GM12873 (cell line): ENCODE data around the gene SEPTIN3.

Experiments used
- CTCF ChIP-seq: IDR thresholded peaks from 2 replicates; pipeline ENCODE4 v1.5.1; 2012; ENCODE audit warnings: low read depth, mild to moderate bottlenecking, moderate library complexity, low read length, control low read depth; ENCODE audit not compliant: insufficient read depth; ENCODE audit errors: missing control alignments

Gene SEPTIN3

GRCh38 chr22:42013385-42013784 lies 44.1 kb downstream of the SEPTIN3 start:
- TF ChIP-seq CTCF: no peak

- no peak for TF ChIP-seq CTCF
These were observed 46.9 kb downstream of the SEPTIN3 start for GRCh38 chr22:42016111-42016510.

- TF ChIP-seq CTCF: no peak
These were observed 49.0 kb downstream of the SEPTIN3 start for GRCh38 chr22:42018224-42018623.
